ENCODE results near the gene SCGB1D2.
"Not testable (repeated sequence)": the region's sequence is repeated elsewhere in the genome, so short reads cannot be mapped to it uniquely, and the experiment has no call there.

The SCGB1D2 gene, protein sequence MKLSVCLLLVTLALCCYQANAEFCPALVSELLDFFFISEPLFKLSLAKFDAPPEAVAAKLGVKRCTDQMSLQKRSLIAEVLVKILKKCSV

DNA sequence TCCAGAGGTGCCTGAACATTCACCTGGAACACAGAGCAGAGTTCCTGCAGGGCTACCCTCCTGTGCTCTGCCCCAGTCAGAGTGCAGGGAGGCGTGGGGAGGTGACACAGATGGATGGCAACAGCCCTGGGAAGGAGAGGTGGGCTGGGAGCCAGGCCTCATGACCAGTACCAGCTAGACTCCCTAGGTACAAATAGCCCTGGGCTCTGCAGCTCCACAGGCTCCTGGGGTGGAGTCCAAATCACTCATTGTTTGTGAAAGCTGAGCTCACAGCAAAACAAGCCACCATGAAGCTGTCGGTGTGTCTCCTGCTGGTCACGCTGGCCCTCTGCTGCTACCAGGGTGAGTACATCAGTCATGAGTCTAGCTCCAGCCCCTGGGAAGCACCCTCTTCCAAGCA lies at the start of gene SCGB1D2:
Gene SCGB1D2, plus strand, starts transcription at position 219 of the 400 bp plus-strand sequence. Its CDS starts 69 bp downstream, at position 288.
- DNase-seq (ENCODE audit: low read depth) = no peak

DNA sequence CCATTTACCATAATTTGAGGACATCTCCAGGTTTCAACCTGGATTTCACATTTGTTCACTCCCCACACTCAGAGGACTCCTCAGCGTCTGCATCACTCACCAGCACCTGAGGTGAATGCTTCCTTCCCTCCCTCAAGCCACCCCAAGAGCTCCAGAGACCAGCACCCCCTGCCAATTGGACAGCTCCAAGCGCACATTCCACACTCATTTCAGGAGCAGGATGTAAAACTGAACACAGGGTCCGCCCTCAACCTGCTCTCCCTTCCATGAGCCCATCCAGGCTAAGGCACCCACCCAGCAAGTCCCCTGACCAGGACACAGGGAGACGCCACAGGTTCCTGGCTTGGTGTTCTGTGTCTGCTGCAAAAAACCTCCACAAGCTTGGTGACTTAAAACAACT lies 48.1 kb upstream of the SCGB1D2 start:
- no peak for DNase-seq (ENCODE audit: low read depth)

DNA sequence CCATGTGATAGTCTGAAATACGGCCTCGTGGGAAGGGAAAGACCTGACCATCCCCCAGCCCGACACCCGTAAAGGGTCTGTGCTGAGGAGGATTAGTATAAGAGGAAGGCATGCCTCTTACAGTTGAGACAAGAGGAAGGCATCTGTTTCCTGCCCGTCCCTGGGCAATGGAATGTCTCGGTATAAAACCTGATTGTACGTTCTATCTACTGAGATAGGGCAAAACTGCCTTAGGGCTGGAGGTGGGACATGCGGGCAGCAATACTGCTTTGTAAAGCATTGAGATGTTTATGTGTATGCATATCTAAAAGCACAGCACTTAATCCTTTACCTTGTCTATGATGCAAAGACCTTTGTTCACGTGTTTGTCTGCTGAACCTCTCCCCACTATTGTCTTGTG lies 47.0 kb upstream of the SCGB1D2 start:
- not testable (repeated sequence) for DNase-seq (ENCODE audit: low read depth)

DNA sequence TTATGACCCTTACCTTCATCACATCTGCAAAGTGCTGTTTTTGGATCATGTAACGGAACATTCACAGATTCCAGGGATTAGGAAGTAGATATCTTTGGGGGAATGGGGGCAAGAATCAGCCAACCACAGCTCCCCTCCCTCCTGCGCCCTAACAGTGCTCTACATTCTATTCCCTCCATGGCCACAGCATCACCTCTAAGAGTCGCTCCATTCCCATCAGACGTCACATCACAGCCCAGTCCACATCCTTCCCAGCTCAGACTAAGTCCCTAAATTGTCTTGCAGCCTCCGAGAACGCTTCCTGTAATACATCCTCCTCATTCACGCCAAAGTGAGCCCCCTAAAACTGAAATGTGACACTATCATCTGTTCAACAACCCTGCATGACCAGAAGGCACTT lies 46.1 kb upstream of the SCGB1D2 start:
- DNase-seq (ENCODE audit: low read depth) = no peak

DNA sequence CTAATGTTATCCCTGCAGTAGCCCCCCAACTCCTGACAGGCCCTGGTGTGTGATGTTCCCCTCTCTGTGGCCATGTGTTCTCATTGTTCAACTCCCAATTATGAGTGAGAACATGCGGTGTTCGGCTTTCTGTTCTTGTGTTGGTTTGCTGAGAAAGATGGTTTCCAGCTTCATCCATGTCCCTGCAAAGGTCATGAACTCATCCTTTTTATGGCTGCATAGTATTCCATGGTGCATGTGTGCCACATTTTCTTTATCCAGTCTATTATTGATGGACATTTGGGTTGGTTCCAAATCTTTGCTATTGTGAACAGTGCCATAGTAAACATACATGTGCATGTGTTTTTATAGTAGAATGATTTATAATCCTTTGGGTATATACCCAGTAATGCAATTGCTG lies 44.6 kb upstream of the SCGB1D2 start:
- DNase-seq (ENCODE audit: low read depth) = not testable (repeated sequence)

DNA sequence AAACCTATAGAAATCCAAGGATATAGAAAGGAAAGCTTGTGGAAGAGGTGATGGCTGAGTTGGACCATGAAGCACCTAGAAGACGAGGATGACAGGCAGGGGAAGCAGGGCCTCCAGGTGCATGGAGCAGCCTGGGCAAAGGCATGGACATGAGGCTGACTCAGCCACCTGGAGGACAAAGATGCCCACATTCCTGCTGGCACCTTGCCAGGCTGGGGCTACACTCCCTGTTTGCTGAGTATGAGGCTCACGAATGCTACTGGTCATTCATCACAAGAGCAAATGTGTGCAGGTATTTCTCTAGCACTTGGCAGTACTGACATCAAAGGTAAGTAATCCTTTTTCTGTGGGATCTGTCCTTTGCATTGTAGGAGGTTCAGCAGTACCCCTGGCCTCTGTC lies 40.7 kb upstream of the SCGB1D2 start:
- no peak for DNase-seq (ENCODE audit: low read depth)

DNA sequence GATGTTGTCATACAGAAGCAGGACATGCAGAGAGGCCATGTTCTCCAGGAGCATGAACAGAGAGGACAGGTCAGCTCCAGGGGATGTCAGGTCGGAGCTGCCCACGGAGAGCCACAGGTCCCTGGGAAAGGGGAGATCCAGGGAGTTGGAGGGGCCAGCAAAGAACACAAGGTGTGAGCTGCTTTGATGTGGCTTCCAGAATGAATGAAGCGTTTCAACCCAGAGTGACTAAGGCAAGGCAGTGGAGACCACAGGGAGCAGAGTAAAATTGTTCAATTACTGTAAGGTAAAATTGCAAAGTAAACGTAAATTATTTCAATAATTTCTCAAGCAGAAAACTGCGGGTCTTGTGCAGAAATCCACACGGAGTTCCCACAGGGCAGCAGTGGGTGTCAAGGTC lies 39.1 kb upstream of the SCGB1D2 start:
- no peak for DNase-seq (ENCODE audit: low read depth)

DNA sequence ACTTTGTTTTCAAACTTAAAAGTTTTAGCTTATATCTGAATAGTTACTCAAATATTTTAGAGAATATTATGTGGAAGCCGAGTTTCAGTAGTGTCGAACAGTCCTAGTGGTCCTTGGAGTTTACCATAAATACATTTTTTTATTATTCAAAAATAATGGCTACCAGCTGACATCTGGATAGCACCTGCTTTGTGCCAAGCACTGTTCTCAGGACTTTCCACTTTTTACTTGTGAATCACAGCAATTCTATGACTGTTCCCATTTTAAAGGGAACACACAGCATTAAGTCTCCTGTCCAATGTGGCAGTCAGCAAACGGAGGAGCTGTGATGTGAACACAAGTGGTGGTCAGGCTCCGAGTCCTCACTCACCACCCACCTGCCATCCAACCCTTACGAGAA lies 37.6 kb upstream of the SCGB1D2 start:
- DNase-seq (ENCODE audit: low read depth) = no peak

DNA sequence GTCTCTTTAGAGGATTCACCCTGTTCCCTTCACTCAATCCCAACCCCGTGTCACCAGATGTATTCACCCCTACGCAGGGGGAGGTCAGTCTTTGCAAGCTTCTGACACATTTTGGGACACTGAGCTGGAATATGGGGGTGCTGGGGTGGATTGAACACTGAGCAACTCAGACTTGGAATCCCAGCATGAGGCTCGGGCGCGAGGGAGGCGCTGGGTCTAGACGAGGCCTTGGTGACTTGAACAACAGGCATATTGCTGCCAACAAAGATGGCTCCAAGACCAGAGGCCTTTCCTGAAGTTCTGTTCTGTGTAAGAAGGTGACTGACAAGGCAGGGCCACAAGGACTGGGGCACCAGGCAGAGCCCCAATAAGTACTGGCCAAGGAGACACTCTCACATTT lies 36.6 kb upstream of the SCGB1D2 start:
- no peak for DNase-seq (ENCODE audit: low read depth)

DNA sequence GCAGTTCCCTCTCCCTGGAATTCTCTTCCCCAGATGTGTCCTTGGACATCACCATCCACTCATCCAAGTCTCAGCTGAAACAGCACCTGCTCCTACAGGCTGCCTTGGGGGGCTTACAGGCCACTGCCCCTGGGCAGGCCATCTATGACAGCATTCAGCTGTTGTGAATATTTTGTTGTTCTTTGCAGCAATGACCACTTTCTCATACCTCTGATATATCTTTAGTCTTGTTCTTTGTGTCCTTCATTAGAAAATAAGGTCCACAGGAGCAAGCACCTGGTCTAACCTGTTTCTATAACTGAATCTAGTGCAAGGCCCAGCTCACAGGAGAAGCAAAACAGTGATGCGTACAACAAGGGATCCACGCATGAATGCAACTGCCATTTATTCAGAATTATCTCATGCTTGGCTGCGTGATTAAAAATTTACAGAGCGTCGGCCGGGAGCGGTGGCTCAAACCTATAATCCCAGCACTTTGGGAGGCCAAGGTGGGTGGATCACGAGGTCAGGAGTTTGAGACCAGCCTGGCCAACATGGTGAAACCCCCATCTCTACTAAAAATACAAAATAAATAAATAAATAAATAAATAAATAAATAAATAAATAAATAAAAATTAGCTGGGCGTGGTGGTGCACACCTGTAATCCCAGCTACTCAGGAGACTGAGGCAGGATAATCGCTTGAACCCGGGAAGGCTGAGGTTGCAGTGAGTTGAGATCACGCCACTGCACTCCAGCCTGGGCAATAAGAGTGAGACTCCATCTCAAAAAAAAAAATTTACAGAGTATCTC lies 35.6 kb upstream of the SCGB1D2 start:
- not testable (repeated sequence) for DNase-seq (ENCODE audit: low read depth)

DNA sequence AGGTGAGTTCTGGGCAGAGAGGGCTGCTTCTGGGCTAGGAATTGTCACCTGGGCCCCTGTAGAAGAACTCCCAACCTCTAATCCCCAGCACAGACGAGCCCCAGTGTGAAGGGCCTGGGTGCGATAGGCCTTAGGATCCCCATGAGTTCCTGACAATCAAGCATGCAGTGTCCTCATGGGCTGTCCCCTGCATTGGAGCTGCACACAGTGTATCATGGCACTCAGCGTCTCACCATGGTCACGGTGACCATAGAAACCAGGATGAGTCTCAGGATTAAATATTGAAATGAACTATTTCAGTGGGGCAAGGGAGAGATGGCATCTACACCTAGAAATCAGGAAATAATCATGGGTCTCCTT lies 33.3 kb upstream of the SCGB1D2 start:
- DNase-seq (ENCODE audit: low read depth) = no peak

DNA sequence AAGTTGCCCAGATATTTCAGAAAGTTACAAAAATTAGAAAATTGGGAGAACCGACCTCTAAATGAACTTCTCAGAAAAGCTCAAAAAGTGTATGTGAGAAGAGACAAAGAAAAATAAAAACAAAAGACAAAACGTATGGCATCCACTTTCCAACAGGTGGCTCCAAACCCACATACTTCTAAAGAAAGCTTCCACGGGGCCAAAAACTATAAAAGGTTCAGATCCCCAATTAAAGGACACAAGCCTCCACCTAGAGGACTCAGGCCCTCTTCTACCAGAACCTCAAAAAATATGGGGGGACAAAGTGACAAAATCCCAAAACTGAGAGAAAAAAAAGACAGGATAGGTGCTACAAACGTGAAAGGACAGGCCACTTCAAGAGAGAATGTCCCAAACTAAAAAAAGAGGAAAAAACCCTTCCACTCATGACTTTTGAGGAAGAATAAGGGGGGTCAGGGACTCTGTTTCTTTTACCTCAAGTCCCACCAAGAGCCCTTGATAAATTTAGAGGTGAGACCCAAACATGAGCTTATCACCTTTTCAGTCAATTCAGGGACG lies 24.8 kb upstream of the SCGB1D2 start:
- DNase-seq (ENCODE audit: low read depth) = no peak

DNA sequence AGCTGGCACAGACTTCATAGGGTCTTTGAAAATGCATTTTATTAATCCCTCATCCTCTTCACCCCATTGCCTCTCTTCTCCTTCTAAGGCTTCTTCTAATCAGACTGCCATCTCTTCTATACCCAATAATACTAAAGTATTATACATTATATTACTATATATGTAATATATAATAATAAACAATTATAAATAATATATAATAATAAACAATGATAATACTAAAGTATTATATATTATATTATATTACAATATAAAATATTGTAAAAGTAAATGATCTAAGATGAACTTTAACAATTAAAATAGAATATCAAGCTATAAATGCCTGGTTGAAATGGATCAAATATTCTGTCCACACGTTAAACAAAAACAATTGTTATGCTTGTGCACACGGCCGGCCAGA lies 20.5 kb upstream of the SCGB1D2 start:
- no peak for DNase-seq (ENCODE audit: low read depth)

DNA sequence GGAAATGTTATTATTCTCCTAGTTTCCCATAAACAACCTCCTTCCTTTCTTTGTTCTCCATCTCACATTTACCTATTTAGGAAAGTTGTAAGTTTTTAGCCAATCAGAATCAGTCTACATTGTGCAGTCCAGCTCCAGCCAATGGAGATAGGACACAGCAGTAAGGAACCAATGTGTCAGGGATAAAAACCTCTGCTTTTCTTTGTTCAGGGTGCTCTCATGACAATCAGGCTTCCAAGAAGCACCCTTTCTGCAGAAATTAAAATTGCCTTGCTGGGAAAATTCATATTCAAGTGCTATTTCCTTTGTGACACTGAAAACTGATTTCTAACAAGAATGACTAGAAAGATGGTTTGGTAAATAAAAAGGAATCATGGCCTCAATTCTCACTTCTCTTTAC lies 18.9 kb upstream of the SCGB1D2 start:
- no peak for DNase-seq (ENCODE audit: low read depth)

DNA sequence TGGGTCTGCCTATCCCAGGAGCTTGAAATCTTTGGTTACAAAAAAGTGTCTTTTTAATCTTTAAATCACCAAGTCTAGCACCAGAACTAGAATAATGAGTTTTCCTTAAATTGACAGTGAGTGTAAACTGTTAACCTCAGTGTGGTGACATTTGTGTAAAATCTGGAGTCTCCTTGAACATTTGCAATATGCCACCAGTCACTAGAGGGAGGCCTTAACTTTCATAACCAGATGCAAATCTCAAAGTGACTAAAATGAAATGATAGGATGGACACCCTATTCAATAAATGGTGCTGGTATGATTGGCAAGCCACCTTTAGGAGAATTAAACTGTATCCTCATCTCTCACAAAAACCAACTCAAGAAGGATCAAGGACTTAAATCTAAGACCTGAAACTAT lies 8.3 kb upstream of the SCGB1D2 start:
- no peak for DNase-seq (ENCODE audit: low read depth)

DNA sequence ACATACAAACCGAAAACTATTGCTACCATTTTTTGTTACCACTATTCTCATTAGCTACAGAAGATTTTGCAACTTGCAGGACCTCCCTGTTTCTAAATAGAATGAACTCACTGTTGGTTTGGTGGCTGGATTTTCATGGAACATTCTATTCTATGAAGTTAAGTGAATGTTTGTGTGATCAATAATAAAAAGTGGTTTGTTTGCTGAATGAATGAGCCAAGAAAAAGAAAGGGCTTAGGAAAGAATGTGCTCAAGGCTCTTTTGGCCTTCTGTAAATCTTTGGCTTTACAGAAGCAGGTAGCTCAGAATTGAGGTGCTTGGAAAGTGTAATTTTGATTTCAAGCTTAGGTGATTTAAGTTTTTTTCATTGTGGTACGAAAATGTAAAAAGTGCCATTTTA lies 5.9 kb upstream of the SCGB1D2 start:
- DNase-seq (ENCODE audit: low read depth) = no peak

DNA sequence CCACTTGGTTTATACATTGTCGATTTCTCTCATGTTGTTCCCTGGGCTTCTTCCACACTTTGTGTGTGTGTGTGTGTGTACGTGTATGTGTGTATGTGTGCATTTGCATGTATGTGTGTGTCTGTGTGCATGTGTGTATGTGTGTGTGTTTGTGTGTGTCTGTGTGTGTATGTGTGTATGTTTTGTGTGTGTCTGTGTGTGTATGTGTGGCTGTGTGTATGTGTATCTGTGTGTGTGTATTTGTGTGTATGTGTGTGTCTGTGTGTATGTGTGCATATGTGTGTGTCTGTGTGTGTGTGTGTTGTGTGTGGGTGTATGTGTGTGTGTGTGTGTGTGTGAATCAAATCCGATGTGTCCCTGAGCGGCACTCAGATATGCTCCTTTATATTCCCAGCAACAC lies 4.5 kb upstream of the SCGB1D2 start:
- no peak for DNase-seq (ENCODE audit: low read depth)

DNA sequence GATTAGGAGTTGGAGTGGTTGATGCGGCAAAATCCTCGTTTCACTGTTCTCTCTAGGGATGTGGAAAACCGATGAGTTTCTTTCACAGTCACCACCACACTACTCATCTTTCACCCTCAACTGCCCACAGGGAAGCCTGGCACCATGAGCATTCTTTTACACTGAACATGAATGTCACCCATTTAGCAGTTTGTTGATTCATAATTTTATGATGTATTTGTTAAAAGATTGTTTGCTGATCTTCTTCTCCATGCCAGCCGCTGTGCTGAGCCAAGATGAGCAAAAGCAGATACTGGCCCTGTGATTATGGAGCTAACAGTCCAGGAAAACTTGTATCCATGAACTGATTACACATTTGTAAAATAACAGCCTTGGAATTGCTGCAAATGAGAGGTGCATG lies 3.9 kb upstream of the SCGB1D2 start:
- no peak for DNase-seq (ENCODE audit: low read depth)

DNA sequence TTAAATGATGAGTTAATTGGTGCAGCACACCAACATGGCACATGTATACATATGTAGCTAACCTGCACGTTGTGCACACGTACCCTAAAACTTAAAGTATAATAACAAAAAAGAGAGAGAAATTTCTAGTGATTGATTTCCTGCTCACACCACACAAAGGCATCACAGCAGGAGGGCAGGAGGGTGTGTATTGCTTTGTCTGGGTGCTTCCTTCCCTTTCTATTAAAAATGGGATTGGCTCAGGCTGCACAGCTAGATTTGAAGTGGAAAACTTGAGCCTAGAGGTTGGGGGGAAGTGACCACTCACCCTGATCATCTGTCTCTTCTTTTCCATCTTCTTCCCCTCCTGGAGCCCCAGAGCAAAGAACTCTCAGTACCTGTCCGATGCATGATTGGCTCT lies 944 bp upstream of the SCGB1D2 start:
- DNase-seq (ENCODE audit: low read depth) = no peak

DNA sequence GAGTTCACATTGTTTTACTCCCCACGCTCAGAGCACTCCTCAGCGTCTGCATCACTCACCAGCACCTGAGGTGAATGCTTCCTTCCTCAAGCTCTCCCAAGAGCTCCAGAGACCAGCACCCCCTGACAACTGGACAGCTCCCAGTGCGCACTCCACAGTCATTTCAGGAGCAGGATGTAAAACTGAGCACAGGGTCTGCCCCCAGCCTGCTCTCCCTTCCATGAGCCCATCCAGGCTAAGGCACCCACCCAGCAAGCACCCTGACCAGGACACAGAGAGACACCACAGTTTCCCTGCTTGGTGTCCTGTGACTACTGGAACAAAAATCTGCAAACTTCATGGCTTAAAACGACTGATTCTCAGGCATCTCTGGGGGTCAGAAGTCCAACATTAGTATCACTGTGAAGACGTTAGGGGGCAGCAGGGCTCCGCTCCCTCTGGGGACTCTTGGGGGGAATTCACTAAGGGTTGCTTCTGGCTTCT lies 3.3 kb downstream of the SCGB1D2 start:
- DNase-seq (ENCODE audit: low read depth) = no peak

DNA sequence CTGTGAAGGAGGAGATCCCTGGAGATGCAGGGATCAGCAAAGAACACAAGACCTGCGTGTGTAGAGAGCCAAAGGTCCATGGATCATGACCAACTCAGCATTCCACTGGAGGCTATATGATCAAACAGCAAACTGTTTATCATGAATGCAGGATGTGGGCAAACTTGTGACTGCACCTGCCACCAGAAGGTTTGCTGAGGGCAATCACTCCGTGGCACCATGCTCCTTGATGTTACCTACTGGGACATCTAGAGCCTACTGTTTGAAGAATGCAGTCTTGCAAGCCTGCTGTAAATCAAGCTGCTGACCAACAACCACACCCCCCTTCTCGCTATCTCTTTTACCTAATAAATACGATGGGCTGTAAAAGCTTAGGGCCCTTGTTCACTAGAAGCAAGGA lies 9.7 kb downstream of the SCGB1D2 start:
- DNase-seq (ENCODE audit: low read depth) = no peak

DNA sequence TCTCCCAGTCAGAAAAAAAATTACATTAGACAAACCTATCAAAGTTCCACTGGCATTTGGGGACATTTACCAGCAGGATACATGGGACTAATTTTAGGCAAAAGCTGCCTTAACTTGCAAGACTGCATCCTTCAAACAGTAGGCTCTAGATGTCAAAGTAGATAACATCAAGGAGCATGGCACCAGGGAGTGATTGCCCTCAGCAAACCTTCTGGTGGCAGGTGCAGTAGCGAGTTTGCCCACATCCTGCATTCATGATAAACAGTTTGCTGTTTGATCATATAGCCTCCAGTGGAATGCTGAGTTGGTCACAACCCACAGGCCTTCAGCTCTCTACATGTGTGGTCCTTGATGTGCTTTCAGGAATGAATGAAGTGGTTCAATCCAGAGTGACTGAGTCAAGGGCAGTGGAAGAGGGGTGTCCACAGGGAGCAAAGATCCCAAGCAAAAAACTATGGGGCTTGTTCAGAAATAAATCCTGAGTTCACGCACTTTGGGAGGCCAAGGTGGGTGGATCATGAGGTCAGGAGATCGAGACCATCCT lies 12.0 kb downstream of the SCGB1D2 start:
- no peak for DNase-seq (ENCODE audit: low read depth)

DNA sequence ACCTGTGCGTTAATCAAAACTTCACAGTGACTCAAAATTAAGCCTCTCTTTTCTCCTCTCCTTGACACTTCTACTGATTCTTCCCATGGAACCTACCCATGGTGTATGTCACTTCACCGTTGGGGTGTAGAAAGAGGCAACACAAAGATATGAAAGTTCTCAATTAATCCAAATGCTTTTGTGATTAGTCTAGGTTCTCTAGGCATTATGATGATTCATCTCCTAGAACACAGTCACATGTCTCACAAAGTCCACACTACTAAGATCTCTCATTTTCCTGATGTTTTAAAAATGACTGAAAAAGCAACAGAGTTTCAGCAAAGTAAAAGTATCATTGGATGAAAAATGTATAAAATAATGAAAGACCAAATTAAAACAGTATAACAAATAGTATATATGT lies 14.2 kb downstream of the SCGB1D2 start:
- no peak for DNase-seq (ENCODE audit: low read depth)

Measured in activated T-helper 9 cell treated with anti-CD3 and anti-CD28 coated beads, Interleukin-2, amount 50 U/mL, for 16 hours (primary cell).